22Rv1 (cell line): ENCODE results near the gene E2F7.

Experiments
- CTCF ChIP-seq: fragments of 450-650 bp; IDR thresholded peaks from 2 replicates; pipeline ENCODE4 v1.5.1; 2017; ENCODE audit warnings: mild to moderate bottlenecking
- ZFX ChIP-seq: fragments of 450-650 bp; IDR thresholded peaks from 2 replicates; pipeline ENCODE4 v1.6.1; 2017; ENCODE audit warnings: antibody characterized with exemption, borderline replicate concordance

DNA sequence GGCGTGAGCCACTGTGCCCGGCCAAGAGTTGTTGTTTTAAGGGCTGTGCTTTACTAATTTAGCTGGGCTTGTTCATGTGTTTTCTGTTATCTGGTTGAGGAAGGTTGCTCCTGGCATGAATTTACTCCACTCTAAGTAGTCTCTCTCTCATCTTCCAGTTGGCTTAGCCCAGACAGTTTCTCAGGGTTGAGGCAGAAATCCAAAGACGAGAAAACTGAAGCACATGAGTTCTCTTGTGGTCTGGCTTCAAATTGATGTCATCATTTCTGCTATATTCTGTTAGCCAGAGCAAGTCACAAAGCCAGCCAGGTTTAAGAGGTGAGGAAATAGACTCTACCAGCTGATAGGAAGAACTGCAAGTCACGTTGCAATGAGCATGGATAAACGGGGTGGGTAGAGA is 57.9 kb downstream of the E2F7 start:
- TF ChIP-seq CTCF (no peak), ZFX (no peak)
